Hepatocyte (in vitro differentiated cells): Measurements from ENCODE around the gene IKBKE.

Experiments
- CTCF ChIP-seq: fragments of 200-600 bp; sonication (generic); IDR thresholded peaks from 2 replicates; pipeline ENCODE4 v1.5.1; 2016; ENCODE audit warnings: antibody characterized with exemption, mild to moderate bottlenecking; ENCODE audit not compliant: poor library complexity
- EZH2 ChIP-seq: fragments of 200-600 bp; sonication (generic); IDR thresholded peaks from 2 replicates; pipeline ENCODE4 v1.6.1; 2016; ENCODE audit warnings: antibody characterized with exemption, mild to moderate bottlenecking, borderline replicate concordance
- EZH2phosphoT487 ChIP-seq: fragments of 200-600 bp; sonication (generic); IDR thresholded peaks from one replicate; pipeline ENCODE4 v1.6.1; 2018; ENCODE audit warnings: antibody characterized with exemption, mild to moderate bottlenecking, low read depth, moderate library complexity; ENCODE audit not compliant: unreplicated experiment, severe bottlenecking

GRCh38 chr1:206501881-206502280, 31.6 kb downstream of the IKBKE start:
- TF ChIP-seq EZH2 (no peak), CTCF (no peak), EZH2phosphoT487 (no peak)
